ENCODE measurements around the gene HNRNPCL1.
"Not testable (repeated sequence)": the region's sequence is repeated elsewhere in the genome, so short reads cannot be mapped to it uniquely, and the experiment has no call there.

HNRNPCL1 gene

DNA sequence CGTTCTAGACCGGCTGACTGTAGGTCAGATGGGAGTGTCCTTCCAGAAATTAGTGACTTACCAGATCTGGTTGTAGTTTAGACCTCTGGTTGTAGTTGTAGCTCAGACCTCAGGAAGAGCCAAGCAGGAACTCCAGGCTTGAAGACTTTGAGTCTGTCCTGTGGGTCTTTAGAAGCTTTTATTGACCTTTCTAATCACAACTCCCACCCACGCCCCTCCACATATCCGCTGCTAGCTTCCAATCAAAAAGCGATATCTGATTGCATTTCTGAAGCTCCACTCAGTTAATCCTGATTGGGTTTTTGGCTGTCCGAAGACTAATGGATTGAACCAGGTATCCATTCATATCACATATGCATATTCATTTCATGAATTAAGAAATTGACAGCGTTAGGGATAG is at the start of gene HNRNPCL1:
HNRNPCL1 (minus strand) TSS at position 101 of the 400 bp plus-strand sequence. CDS start 431 bp downstream, outside the sequence.
- DNase-seq (ENCODE audit: low read depth in 3 of 3), result not testable (repeated sequence)

DNA sequence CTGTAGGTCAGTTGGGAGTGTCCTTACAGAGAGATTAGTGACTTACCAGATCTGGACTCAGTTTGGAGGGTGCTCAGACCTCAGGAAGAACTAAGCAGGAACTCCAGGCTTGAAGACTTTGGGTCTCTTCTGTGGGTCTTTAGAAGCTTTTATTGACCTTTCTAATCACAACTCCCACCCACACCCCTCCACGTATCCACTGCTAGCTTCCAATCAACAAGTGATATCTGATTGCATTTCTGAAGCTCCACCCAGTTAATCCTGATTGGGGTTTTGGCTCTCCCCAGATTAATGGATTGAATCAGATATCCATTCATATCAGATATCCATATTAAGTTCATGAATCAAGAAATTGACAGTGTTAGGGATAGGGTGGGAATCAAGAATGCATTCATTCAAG is 49.6 kb upstream of the HNRNPCL1 start, which contains the start of gene PRAMEF10:
PRAMEF10 (minus strand) TSS at position 101 of the 400 bp plus-strand sequence. CDS start 2,423 bp downstream, outside the sequence.
- DNase-seq (ENCODE audit: low read depth in 3 of 3), result not testable (repeated sequence)

DNA sequence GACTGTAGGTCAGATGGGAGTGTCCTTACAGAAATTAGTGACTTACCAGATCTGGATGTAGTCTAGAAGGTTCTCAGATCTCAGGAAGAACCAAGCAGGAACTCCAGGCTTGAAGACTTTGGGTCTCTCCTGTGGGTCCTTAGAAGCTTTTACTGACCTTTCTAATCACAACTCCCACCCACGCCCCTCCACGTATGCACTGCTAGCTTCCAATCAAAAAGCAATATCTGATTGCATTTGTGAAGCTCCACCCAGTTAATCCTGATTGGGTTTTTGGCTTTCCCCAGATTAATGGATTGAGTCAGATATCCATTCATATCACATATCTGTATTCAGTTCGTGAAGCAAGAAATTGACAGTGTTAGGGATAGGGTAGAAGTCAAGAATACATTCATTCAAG is 37.6 kb upstream of the HNRNPCL1 start, which contains the start of gene PRAMEF4:
PRAMEF4 (minus strand) TSS at position 101 of the 400 bp plus-strand sequence. CDS start 2,807 bp downstream, outside the sequence.
- DNase-seq (ENCODE audit: low read depth in 3 of 3), result not testable (repeated sequence)

DNA sequence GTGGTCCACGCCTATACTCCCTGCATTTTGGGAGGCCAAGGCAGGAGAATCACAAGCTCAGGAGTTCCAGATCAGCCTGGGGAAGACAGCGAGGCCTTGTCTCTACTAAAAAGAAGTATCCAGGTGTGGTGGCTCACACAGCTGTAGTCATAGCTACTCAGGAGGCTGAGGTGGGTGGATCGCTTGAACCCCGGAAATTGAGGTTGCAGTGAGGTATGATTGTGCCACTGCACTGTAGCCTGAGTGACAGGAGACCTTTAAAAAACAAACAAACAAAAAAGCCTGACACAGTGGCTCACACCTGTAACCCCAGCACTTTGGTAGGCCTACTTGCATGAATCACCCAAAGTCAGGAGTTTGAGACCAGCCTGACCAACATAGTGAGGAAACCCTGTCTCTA is 29.9 kb upstream of the HNRNPCL1 start:
- not testable (repeated sequence) for DNase-seq (ENCODE audit: low read depth in 3 of 3)

DNA sequence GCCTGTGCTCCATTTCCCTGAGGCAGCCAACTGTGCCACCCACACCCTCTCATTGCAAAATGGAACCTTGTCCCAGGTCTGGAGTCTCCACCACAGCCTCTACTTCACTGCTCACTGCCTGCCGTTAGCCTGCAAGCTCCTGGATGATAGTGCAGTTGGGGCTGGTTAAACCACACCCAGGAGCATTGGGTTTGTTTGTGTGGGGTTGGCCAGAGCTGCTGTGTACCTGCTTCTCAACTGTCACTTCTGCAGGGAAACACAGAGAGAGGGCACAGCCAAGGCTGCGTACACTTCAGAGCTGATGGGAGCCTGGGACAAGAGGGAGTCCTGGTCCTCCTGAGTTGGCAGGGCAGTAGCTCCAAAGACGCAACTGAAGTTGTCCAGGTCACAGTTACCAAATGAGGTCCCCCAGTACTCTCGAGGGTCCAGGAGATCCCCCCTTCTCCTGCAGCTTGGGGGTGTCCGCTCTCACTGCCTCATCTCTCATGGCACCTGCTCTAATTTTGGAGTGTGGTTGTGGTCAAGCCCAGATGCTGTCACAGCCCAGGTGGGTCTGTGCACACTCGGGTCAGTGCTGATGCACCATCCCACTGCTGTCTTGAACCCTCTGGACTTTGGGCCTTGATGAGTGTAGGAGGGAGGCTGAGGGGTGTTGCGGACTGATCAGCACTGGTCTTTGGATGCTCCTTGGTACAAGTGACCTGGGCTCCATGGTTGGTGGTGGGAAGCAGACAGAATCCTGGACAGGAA is 14.8 kb upstream of the HNRNPCL1 start:
- not testable (repeated sequence) for DNase-seq (ENCODE audit: low read depth in 3 of 3)

DNA sequence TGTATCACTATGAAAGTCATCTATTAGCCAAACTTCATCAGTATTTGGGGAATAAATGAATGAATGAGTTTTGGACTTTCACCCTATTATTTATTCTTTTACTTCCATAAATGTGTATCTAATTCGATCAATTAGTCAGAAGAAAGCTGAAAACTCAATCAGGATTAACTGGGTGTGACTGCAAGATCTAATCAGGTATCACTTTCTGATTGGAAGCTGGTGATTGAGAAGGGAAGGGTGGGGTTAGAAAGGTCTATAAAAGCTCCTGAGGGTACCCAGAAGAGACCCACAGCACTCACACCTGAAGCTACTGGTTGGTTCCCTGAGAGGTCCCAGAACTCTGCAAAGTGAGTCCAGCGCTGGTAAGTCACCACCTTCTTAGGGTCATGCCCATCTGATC is 8.3 kb upstream of the HNRNPCL1 start, which contains the start of gene PRAMEF2:
PRAMEF2 (plus strand) TSS at position 301 of the 400 bp plus-strand sequence. CDS start 1,924 bp downstream, outside the sequence.
- not testable (repeated sequence) for DNase-seq (ENCODE audit: low read depth in 3 of 3)

DNA sequence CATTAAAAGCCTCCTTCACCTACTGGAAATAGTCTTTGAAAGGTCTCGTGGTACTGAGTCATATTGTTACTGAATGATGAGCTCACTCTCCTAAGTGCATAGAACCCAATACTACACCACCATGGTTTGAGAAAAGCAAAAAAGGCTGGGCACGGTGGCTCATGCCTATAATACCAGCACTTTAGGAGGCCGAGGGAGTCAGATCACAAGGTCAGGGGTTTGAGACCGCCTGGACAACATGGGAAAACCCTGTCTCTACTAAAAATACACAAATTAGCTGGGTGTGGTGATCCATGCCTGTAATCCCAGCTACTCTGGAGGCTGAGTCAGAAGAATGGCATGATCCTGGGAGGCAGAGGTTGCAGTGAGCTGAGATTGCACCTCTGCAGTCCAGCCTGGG is 3.3 kb upstream of the HNRNPCL1 start:
- no peak for DNase-seq (ENCODE audit: low read depth in 3 of 3)

DNA sequence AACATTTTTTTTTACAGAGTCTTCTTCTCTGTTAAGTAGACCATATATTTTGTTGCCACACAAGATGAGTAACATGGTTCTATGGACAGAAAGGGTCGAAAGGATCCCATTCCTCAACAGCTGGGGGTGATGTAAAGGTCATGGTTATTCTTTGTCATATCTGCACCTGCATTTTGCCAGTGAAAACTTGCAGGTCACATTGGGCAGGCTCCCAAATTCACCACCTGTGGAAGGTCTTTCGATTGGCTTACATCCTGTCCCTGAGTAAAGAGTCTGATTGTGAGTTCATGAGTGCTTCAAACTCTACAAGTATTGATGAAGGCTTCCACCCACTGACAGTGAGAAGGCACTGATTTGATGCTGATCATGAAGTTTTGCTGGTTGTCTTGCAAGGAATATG is 15.3 kb downstream of the HNRNPCL1 start:
- DNase-seq (ENCODE audit: low read depth in 3 of 3), result not testable (repeated sequence)

DNA sequence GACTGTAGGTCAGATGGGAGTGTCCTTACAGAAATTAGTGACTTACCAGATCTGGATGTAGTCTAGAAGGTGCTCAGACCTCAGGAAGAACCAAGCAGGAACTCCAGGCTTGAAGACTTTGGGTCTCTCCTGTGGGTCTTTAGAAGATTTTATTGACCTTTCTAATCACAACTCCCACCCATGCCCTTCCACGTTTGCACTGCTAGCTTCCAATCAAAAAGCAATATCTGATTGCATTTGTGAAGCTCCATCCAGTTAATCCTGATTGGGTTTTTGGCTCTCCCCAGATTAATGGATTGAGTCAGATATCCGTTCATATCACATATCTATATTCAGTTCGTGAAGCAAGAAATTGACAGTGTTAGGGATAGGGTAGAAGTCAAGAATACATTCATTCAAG is 17.2 kb downstream of the HNRNPCL1 start, which contains the start of gene PRAMEF11:
PRAMEF11 (minus strand) TSS at position 101 of the 400 bp plus-strand sequence. CDS start 2,621 bp downstream, outside the sequence.
- not testable (repeated sequence) for DNase-seq (ENCODE audit: low read depth in 3 of 3)

DNA sequence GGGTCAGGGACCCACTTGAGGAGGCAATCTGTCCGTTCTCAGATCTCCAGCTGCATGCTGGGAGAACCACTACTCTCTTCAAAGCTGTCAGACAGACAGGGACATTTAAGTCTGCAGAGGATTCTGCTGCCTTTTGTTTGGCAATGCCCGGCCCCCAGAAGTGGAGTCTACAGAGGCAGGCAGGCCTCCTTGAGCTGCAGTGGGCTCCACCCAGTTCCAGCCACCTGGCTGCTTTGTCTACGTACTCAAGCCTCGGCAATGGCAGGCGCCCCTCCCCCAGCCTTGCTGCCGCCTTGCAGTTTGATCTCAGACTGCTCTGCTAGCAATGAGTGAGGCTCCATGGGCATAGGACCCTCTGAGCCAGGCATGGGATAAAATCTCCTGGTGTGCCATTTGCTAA is 29.5 kb downstream of the HNRNPCL1 start:
- DNase-seq (ENCODE audit: low read depth in 3 of 3), result not testable (repeated sequence)

DNA sequence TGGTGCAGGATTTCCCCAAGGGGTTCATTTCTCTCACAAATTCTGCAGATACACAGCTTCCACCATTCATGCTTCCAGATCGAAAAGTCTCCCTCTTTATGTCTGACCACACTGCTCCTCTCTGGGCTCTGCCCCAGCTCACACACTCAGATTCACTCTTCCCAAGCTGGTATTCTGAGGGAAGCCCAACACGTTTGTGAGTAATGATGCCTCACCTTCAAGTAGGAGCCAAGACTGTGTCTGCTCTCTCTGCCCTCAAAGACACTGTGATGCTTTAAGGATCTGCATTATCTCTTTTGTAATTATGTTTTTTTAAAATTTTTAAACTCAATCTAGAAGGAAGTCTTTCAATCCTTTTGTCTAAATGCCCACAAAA is 37.1 kb downstream of the HNRNPCL1 start:
- no peak for DNase-seq (ENCODE audit: low read depth in 3 of 3)

DNA sequence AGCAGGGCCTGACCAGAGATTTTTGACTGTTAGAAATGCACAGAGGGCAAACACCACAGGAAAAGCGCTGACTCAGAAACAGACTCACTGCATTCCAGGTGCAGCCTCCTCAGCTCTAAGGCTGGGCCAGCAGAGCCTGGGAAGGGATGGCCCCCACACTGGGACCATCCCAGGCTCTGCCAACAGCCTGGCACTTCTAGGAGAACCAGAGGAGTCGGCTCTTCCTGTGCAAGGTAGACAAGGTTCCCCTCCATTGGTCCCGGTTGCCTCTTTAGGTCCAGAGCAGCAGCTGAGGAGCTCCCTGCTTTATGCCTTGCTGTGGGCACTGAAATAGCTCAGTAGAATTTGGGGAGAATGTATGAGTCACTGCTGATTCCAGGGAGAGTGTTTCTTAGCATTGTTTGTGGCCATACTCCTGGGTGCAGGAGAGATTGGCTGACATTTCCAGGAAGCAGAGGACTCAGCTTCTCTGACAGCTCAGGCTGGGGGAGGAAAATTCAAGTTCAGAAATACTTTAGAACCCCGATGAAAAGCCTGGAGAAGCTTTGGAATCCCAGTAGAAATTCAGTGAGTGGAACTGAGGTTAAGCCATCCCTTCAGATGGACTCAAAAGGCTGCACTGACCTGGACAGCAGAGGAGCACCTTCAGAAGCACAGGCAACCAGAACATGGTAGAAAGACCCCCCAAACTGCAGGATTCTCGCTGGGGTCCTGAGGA is 37.7 kb downstream of the HNRNPCL1 start:
- DNase-seq (ENCODE audit: low read depth in 3 of 3), result no peak

DNA sequence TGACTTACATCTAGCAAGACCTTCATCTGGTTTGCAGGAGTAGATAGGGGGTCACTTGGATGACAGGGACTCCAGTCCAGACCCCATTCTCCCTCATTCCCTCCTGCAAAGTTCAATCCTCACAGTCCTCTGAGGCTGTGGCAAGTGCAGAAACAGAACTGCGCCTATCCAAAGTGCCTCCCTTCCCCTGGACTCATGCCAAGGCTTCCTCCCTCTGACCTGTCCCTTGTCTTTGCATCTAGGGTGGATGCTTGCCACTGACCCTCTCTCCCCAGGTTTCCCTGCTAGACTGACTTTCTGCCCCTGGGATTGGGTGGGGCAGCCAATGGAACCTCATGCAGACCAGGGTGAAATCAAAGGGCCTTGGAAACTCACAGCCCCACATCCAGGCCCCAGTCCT is 38.6 kb downstream of the HNRNPCL1 start:
- DNase-seq (ENCODE audit: low read depth in 3 of 3), result no peak

DNA sequence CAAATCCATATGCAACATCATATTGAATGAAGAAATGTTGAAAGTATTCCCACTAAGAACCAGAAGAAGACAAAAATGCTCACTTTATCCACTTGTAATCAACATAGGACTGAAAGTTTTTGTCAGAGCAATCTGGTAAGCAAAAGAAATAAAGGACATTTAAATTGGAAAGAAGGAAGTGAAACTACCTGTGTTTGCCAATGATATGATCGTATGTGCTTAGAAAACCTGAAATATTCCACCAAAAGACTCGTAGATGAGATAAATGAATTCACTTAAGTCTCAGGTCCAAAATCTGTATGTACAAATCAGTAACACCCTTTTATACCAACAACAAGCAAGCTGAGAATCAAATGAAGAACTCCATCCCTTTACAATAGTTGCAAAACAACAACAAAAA is 48.8 kb downstream of the HNRNPCL1 start:
- no peak for DNase-seq (ENCODE audit: low read depth in 3 of 3)

DNA sequence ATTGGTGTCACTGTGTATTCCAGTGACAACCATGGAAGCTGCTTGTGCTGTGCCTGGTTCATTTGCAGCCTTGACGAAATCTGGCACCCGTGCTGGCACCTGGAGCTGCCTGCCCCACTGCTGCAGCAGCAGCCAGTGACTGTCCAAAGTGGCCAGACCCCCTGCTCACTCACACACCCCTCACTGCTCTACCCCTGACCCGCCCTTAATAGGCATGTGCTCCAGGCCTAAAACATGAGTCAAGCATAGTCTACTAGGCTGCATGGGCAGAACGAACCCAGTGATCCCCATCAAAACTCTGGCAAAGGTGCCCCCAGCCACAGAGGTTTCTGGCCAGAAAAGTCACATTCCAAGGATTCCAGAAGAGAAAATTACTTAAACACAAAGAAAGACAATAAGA is 49.6 kb downstream of the HNRNPCL1 start:
- no peak for DNase-seq (ENCODE audit: low read depth in 3 of 3)

Measured in stimulated activated CD4-positive, alpha-beta T cell treated with anti-CD3 and anti-CD28 coated beads, TNF-alpha, amount 100 ng/mL, for 24 hours (primary cell).